ENCODE data around the gene TBL1X.

DNA sequence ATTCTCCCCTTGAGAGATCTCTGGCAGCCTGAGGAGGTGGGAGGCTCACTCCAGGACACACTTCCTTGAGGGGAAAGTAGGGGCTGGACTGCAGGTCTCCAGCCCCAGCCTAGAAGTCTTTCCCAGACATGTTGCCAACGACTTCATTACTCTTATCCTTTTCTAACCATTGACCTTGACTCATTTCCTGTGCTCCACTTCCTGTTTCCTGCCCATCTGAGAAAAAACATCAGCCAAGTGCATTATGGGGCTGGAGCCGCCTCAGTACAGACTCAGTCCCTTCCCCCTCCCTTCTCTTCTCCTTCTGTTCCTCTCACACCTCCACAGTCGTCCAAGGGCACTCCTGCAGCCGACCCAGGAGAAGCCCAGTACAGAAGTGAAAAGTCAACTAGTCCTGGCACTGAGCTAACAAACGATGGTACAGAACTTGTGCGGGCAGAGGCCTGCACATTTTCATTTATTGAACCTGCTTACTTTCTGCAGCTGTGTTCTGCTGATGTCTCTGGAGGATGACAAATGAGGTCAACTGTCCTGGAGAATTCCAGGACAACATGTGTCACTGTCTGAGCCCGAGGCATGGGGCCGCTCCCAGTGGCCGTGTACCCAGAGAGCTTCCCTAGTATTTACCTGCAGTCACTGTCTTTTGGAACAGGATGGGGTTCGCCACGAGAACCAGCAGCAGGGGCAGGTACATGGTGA is 280.7 kb downstream of the TBL1X start:
- no peak for TF ChIP-seq POLR2A (IDR thresholded peaks at IDR 0.05; ENCODE audit: low read length)
- no peak for TF ChIP-seq GATA1 (IDR thresholded peaks at IDR 0.05; ENCODE audit: low read depth, low read length)
